ENCODE results near the gene GIMAP1.

GIMAP1 gene

DNA sequence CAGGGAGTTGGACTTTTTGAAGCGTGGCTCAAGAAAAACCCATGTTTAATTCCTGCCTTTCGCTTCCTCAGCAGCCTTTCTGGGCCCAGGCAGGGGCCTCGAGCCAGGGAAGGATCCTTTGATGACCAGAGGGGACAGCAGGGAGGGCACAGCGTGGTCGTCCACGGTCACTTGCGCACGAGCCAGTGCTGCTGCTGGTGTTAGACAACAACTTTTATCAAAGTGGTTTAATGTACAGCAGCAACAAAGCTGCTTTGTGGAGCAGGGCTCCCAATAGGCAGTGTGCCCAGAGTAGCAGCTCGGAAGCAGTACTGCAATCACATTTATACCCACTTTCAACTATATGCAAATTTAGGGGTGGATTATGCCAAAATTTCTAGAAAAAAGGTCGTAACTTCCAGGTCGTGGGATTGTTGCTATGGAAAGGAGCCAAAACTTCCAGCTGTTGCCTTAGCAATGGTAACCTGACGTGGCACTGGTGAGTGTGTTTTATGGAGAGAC, 6.1 kb downstream of the GIMAP1 start:
- DNase-seq (ENCODE audit: low spot score) = no peak

DNA sequence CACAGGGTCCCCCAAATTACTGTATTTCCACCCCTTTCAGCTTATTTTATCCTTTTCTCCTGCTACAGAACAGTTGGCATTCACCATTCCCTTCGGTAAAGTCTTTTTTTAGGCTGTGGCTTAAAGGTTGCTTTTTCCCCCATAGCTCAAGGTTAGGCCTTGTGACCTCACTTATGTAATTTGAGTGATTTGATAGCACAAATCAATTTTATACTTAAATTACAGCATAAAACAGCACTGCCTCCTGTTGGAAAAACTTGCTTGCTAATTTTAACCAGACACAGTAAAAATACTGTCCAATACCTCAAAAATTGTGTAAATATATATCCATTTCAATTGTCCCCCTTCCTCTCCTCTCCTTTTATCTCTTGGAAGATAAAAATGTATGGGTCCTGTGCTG, 7.1 kb downstream of the GIMAP1 start:
- DNase-seq (ENCODE audit: low spot score) = no peak

DNA sequence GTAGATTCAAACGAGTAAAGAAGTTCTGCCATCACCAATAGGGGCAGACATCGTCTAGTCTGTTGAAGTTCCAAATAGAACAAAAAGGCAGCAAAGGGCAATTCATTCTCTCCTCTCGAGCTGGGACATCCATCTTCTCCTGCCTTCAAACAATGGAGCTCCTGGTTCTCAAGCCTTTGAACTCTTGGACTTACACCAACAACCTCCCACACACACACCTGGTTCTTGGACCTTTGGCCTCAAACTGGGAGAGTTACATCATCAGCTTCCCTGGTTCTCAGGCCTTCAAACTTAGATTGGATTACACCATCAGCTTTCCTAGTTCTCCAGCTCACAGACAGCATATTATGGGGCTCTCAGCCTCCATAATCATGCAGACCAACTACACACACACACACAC, 11.0 kb downstream of the GIMAP1 start:
- no peak for DNase-seq (ENCODE audit: low spot score)

DNA sequence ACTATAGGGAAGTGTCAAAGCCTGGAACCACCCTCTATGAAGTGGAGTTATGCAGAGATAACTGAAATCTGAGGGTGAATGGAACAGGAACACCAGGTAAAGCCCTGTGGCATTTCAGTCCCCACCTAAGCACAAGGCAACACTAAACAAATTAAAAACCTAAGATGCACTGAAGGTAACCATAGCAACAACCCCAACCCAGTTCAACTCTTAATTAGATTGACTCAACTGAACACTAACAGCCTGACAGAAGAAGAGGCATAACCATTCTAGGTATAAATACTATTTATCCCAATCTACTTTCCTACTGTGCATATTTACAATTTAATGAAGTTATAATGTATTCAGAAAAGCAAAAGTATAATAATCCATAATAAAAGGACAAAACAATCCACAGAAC, 11.6 kb downstream of the GIMAP1 start:
- no peak for DNase-seq (ENCODE audit: low spot score)

DNA sequence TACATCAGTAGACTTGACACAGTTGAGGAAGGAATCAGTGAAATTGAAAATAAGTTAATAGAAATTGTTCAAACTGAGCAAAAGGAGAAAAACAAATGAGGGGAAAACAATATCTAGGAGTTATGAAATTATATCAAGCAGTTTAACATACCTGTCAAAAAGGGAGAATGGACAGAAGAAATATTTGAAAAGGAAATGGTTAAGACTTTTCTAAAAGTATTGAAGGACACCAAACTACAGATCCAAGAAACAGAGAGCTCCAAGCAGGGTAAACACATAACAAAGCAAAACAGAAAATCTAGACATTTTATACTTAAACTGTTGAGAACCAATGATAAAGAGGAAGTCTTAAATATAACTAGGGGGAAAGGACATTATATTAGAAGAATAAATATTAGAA, 12.2 kb downstream of the GIMAP1 start:
- no peak for DNase-seq (ENCODE audit: low spot score)

DNA sequence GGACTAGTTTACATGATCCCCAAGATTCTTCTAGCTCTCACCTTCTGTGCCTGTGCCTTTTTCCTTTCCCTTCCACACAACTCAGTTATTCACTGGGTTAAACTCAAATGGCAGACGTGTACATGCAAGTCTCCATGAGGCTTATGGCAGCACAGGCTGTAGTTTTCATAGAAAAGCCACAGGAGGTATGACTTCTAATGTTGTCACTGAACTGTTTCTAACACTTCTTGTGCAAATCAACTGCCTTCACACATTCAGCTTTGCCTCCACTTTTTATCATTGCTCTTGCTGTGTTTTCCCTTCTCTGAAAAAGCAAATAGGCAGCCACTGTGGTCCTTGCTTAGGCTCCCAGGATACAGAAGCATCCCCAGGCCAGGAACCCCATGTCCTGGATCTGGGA, 15.5 kb downstream of the GIMAP1 start:
- no peak for DNase-seq (ENCODE audit: low spot score)

DNA sequence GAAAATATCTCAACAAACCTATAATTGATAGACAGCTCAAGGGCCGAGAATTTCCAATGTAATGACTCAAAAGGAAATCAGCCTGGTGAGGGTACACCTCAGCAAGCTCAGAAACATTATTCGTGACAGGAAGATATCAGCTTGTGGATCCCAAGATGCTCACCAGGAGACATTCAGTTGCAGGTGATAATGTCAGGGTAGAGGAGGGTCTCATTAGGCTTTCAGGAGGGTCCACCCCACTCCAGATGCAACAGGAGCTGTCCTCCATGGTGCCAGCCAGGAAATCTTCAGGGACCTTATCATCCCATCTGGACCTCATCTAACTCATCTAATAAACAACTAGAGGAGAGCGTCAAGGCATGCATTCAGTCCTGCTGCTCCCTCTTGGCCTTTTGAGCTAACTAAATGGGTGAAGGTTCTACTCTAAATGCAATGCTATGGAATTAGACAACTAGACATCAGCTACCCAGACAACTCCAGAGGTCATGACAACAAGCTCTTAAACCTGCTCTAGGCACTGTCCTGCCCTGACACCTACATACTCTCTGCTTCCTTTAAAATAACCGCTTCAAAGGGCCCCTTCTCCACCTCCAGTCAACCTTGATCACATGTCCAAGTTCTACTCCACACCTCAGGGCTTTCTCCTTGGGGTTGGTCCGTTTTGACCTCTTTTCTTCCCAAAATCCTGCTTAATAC, 16.5 kb downstream of the GIMAP1 start:
- no peak for DNase-seq (ENCODE audit: low spot score)

DNA sequence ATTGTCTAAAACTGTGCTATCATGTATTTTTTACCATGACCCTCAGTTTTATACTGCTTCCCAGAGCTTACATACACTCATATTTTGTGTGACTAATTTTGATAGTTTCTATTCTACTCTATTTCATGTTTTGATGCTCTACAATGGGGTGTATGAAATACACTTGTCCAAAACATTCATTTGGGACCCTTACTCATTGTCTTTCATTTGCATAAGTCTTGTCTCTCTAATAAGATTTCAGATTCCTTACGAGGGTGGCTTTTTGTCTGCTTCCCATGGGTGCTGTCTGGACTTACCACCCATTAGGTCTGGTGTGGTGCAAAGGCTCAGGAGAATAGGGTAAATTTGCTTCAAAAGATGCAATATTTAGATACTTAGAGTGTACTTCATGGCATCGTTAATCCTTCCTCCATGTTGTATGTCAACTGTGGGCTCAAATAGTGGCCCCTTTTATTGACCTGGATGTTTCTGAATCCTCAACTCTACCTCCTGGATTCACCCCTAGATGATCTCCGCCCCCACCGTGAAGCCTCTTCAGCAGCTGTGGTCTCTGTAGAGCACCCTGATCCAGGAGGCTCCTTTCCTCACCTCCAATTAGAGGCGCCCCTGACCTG, 17.2 kb downstream of the GIMAP1 start:
- no peak for DNase-seq (ENCODE audit: low spot score)

DNA sequence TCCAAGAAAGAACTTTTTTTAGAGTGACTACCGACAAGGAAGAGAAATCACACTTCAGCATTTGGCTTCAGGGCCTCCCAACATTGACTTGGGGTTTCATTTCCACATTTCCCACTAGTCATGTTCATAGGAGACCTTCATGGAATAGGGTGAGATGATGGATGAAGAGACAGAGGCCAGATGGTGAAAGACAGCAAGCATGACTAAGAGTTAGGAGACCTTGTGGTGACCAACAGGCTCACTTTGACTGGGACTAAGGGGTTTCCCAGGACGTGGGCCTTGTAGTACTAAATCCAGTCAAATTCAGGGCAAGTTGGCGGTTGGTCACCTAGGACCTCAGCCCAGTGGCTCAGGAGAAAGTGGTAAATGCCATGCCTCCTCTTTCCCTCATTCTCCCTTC, 17.8 kb downstream of the GIMAP1 start:
- no peak for DNase-seq (ENCODE audit: low spot score)

DNA sequence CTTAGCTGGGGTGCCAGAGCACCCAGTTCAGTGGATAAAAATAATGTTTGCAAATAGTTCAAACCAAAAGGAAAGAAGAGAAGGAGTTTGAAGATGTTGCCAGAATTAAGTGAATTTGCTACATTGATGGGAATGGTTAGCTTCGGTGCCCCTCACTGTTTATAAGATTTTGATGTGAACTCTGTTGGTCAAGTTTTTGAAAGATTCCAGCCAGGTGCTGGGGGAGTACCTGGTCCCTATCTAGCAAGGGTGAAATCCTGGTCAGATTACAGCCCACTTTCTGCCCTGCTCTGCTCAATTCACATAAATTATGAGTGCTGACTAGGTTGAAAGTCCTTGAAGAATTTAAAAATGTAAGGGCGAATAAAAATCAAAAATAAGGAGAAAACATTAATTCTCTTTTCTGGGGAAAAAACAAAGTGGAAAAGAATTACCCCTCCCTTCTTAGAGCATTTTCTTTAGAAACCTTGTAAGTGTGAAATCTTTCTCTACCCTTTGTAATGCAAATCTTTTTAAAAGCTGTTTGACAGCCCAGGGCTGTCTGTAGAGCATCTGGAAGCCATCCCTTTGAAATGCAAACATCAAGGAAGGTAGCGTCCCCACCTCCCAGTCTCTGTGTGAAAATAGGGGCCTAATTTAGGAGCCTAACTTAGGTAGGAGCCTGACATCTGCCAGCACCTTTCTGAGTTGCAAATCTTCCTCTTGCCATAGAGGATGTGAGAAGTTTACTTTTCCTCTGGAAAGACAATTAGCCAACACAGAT, 19.4 kb downstream of the GIMAP1 start:
- no peak for DNase-seq (ENCODE audit: low spot score)

DNA sequence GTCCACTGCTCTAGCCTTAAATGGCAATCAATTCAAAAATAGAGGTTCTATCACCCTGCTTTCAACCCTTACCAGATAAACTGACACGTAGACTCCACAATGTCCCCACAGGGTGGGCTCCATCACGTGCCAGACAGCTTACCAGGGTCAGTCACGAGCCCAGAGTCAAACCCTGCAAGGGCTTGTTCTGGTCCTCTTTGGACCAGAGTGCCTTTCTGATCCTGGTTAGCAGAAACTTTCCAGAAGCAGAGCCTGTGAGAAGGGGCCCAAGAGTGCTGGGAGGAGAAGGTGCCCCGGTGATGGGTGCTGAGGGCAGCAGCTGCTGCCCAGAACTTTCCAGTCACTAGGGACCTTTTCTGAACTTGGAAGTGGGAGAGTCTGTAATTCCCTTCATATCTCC, 20.5 kb downstream of the GIMAP1 start:
- DNase-seq (ENCODE audit: low spot score) = no peak

DNA sequence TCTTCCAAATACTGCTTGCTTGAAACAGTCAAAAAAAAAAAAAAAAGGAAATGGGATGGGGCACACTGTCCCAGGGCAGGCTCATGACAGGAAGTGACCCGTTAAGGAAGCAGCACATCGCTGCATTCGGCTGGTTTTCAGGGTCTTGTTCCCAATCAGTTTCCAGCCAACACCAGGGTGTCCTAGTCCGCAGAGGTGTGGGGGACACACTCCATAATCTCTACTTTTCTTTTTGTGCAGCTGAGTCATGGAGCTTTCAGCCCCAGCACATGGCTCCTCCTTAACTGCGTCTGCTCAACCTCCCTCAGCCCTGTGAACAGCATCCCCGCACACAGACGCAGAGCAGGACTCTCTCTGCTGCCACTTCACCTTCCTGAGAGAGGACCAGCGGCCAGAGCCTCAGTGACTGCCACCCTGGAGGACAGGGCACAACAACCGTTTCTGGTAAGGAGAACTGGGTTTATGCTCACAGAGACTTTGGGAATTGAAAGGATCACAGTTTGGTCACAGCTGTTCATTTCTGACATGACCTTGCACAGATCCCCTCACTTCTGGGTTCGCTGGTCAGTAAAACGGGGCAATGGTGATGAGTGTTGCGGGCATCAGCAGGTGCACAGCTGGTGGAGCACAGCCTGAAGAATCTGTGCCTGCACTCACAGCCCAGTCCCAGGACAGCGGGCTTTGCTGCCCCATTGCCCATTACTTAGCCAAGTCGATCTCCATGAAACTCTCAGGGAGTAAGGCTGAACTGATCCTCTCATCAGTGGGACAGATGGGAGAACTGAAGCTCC, 21.0 kb downstream of the GIMAP1 start, which contains the start of gene GIMAP5:
Gene GIMAP5, plus strand, starts transcription at position 154 of the 791 bp plus-strand sequence. CDS start 3,467 bp downstream, outside the sequence.
- DNase-seq (ENCODE audit: low spot score) = no peak

DNA sequence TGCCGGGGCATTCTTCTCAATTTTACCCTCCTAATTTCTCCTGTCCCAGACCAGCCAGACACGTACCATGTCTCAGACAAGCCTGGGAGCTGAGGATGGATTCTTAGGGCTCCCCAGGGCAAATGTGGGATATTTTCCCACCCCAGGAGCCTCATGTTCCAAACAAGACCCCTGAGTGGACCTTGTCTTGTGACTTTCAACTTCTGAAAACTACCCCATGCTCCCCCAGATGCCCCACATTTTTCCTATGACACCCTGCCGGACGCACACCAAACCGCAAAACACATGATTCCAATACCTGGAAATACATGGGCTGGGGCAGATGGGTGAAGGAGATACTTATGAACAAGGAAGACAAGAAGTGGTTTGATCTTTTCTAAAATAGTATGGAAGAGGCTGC, 21.7 kb downstream of the GIMAP1 start:
- DNase-seq (ENCODE audit: low spot score) = no peak

DNA sequence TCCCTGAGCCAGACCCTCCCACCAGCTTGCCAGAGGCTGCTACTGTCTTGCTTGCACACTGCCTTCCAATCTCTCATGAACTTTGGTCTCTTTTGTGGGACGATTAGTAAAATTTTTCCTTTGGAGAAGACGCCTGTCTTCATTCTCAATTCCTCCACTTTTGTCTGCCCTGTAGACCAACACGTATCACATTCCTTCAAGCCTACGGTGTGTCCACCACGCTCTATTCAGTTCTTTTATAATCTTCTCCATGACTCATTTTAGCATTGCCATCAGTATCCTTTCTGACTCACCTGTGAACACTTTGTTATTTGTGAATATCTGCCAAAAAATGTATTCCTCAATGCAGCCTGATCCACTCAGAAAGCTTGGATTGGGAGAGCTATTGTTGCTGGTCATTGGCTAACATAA, 22.2 kb downstream of the GIMAP1 start:
- DNase-seq (ENCODE audit: low spot score) = peak; percentile 73

DNA sequence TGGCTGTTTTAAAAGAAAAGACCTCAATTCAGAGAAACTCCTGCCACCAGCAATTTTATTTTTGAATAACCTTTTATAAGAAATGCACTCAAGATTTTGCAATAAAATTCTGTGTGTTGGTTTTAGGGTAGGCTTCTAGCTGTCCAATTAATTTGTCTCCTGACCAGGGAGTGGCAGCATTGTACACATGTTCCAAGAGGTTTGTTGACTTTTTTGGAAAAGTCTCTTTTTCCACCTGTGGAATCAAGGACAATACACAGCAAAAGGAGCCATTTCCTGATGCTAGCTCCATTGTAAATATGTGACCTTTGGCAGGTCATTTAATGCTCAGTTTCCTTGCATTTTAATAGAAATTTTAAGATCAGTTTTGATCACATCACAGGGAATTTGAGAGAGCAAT, 22.6 kb downstream of the GIMAP1 start:
- no peak for DNase-seq (ENCODE audit: low spot score)

DNA sequence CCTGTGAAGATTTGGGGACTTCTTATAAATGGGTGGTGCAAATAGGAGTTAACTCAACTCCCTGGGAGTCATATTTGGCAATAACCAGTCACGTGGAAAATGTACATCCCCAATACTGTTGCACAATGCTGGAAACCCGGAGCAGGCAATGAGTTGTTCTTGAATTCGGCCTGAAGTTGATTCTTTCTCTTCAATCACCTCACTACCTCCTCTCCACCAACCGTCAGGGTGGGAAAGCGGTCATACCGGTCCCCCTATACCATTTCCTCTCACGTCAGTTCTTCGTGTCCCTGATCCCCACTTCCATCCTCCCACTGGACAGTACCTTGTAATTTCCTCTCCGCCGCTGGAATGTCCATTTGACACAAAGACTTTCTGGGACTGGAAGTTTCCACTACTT, 23.6 kb downstream of the GIMAP1 start:
- DNase-seq (ENCODE audit: low spot score) = no peak

DNA sequence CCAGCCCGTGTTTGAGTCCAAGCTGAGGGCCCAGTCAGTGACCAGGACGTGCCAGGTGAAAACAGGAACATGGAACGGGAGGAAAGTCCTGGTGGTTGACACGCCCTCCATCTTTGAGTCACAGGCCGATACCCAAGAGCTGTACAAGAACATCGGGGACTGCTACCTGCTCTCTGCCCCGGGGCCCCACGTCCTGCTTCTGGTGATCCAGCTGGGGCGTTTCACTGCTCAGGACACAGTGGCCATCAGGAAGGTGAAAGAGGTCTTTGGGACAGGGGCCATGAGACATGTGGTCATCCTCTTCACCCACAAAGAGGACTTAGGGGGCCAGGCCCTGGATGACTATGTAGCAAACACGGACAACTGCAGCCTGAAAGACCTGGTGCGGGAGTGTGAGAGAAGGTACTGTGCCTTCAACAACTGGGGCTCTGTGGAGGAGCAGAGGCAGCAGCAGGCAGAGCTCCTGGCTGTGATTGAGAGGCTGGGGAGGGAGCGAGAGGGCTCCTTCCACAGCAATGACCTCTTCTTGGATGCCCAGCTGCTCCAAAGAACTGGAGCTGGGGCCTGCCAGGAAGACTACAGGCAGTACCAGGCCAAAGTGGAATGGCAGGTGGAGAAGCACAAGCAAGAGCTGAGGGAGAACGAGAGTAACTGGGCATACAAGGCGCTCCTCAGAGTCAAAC, 26.0 kb downstream of the GIMAP1 start:
- DNase-seq (ENCODE audit: low spot score) = no peak

DNA sequence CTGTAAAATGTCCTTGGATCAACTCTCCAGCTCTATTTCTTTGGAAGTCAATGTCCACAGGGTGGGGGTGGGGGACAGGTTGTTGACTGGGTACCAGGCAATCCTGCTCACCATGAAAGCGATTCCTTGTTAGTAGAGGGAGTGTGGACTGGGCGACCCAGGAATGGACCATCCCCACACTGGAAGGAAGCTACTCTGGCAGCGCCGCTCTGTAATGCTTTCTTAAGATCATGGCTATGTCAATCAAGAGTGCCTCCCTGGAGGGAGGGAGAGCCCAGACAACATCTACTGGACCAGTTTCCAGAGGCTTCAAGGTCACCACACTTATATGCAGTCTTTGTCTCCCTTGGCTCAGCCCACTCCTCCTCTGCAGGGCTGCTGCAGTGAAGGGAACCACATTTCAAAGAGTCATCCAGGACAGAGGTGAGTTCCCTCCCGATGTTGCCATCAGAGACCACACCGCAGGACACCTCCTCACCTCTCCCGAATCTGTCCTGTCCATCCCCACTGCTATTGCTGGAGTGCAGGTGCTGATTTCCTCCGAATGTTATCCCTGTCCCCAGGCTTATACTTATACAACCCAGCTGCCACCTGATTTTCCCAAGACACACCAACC, 27.7 kb downstream of the GIMAP1 start:
- DNase-seq (ENCODE audit: low spot score) = no peak

DNA sequence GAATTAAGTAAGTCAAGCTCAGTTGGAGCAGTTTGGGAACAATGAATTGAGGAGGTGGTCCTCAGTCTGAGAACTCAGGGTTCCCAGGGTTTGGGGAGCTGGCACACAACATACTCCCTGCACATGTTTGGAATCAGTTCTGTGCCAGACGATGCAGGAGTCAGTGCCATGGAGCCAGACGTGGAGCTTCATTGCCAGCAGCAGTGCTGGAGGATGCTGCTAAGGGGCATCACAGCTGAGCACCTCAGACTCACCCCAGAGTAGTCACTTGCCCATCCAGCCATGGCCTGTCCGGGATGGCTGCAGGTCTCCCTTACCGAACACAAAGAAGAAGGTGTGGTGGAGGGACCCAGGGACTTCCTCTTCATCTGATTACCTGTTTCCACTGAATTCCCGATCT, 28.7 kb downstream of the GIMAP1 start:
- no peak for DNase-seq (ENCODE audit: low spot score)

DNA sequence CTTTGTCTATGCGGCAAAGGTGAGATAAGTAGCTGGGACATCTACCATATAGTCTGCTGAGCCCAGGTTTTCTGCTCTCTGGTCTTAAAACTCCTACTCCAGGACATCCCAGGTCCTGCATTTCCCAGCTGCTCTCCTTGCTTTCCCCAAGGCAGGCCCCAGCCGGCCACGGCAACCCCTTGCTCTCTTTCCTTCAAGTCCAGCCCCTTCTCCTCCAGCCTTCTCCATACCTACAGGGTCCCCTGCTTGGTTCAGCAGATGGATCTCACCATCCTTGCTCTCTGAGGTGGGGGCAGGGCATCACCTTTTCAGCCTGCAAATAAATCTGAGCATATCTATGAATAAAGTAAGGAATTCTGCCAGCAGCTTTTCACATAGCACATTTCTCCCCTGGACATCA, 29.5 kb downstream of the GIMAP1 start:
- DNase-seq (ENCODE audit: low spot score) = no peak

DNA sequence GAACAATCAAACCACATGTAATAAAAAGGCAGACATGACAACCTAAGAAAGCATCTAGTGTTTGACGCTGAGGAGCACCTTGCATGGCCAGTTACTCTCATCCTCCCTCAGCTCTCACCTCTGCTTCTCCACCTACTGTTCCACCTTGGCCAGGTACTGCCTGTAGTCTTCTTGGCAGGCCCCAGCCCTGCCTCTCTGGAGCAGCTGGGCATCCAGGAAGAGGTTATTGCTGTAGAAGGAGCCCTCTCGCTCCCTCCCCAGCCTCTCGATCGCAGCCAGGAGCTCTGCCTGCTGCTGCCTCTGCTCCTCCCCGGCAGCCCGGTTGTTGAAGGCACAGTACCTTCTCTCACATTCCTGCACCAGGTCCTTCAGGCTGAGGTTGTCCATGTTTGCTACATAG, 30.5 kb downstream of the GIMAP1 start:
- no peak for DNase-seq (ENCODE audit: low spot score)
